GM21423 (cell line): ENCODE results near the gene UNK.
A peak's percentile ranks its signal among the peaks of the same experiment; 100 is the strongest.

Experiments
- ATAC-seq: cut with Tn5 transposase; IDR thresholded peaks from one replicate; pipeline ENCODE4 v1.9.1; 2021; ENCODE audit warnings: mild to moderate bottlenecking, moderate library complexity; ENCODE audit not compliant: unreplicated experiment

The UNK gene

GRCh38 chr17:75831032-75831571 lies 46.5 kb downstream of the UNK start:
- no peak for ATAC-seq

- no peak for ATAC-seq
These were observed 47.6 kb downstream of the UNK start for GRCh38 chr17:75832164-75832651.

DNA sequence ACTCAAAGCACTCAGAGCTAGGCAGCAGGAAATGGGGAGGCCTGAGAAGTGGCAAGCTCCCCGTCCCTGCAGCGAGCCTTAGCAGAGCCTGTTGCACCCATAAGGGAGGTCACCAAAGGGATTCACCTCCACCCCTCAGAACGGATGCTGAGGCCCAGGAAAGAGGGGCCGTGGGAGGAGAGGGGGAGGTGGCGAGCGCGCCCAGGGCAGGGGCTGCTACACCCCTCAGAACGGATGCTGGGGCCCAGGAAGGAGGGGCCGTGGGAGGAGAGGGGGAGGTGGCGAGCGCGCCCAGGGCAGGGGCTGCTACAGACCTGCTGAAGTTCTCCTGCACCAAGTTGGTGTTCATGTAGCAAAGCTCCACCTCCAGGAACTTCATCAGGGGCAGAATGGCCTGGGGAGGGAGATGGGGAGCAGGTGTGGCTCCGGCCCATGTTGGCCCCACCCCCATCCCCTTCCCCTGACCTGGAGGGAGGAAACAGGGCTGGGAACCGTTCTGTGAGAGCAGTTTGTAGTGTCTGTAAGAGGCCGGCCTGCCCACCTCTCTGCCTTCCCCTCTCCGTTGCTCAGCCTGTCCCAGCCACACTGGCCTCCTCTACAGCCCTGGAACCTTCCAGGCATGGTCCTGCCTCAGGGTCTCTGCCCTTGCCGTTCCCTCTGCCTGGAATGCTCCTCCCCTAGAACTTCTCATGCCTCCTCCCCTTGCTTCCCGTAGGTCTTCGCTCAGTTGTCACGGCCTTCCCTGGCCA lies 48.2 kb downstream of the UNK start:
- no peak for ATAC-seq

GRCh38 chr17:75834279-75834920 lies 49.8 kb downstream of the UNK start:
- ATAC-seq, result no peak

DNA sequence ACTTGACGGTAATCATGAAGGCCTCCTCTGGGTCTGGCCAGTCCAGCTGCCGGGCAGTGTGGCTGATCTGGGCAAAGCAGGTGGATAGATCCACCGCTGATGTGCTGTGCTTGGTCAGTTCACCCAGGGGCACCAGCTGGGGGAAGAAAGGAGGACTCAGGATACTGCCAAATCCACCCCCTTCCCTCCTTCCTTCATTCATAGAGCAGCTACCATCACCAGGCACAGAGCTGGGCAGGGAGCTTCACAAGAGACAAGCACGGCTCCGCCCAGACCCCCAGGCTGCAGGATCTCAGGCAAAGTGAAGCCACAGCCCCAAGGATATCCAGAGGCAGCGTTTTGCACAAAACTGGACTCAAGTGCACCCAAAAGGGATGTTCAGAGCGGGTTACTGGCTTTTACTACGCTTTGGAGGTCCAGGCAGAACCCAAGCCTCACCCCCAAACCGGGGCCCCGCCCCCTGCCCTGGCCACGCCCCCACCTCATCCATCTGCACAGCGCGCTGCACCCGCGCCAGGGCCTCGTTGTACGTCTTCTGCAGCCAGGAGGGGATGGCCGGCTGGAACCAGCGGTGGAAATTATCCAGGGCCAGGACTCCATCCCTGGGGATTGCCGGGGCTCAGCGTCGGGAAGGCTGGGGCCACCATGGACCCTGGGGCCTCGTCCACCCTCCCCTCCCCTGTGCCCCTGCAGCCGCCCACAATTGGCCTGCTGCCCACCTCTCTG lies 50.5 kb downstream of the UNK start:
- ATAC-seq, result no peak

DNA sequence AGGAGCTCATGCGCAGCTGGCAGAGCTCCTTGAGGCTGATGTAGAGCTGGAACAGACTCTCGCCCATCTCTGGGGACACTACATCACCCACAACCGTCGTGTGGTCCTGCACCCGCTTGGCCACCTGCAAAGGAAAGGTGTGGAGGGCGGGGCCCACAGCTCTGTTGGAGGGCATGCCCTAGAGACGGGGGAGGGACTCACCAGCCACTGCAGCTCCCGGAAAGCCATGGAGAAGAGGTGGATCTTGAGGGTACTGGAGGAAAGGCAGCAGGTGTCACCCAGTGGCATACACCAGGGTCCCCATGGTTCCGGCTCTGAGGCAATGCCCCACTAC lies 51.0 kb downstream of the UNK start:
- ATAC-seq, result no peak

GRCh38 chr17:75836605-75837004 lies 52.0 kb downstream of the UNK start:
- ATAC-seq, result no peak

DNA sequence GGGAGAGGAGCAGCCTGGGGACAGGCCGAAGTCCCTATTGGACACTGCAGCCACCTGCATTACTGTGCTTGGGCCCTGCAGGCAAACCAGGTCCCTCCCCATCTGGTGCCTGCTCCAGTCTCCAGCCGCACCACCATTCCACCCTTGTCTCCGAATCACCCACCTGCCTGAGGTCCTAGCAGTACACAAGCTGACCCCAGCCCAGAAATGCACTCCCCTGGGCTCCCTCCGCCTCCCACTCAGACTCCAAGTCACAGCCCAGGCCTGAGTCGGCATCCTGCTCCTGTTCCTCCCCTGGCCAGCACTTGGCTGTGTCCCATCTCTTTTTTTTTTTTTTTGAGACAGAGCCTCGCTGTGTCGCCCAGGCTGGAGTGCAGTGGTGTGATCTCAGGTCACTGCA lies 53.3 kb downstream of the UNK start:
- ATAC-seq, result no peak

DNA sequence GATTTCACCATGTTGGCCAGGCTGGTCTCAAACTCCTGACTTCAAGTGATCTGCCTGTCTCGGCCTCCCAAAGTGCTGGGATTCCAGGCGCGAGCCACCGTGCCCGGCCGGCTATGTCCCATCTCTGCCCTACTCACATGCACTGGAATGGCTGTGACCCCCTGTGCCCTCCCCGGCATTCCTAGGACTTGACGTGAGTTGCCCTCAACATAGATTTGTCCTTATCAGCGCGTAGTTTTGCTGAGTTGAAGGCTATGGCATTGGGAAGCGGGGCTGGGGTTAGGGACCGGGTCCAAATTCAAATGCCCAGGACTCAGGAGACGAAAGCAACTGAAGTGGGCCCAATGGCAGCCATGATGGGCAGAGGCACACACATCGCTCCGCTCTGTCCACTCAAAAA lies 53.8 kb downstream of the UNK start:
- no peak for ATAC-seq

DNA sequence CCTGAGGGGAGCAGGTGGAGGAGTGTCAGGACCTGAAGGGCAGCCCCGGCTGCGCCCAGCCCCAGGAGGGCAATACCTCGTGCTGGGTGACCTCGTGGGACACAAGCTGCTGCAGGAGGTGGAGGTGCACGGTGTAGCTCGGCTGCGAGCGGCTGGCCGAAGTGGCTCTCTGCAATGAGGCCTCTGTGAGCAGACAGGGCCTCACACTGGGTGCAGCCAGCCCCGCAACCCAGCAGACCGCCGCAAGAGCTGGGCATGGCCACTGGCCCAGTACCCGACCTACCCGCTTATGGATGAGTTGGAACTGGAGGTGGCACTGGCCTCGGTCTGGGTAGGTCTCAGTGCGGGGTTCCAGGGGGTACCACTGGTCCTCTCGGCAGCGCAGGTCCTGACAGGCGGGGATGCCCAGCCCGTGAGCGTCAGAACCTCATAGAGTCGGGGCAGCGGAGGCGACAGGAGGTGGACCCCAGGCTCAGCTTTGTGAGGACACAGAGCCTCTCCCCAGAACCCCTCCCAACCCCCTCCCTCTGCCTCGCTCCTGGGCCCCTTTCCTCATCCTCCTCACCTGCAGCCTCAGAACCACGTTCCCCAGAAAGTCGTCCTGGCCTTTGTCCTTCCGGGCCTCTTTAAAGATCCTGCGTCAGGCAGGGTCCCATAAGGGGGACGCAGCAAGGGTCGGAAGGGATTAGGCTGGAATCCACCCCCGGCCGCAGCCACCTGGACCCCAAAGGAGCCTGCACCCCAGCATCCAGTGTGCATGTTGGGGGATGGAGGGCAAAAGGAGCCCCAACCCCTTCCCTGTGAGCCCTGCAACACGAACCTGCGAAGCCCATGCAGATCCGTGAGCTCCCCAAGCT lies 55.6 kb downstream of the UNK start:
- ATAC-seq, result no peak

GRCh38 chr17:75840799-75841164 lies 56.2 kb downstream of the UNK start:
- ATAC-seq, result no peak

DNA sequence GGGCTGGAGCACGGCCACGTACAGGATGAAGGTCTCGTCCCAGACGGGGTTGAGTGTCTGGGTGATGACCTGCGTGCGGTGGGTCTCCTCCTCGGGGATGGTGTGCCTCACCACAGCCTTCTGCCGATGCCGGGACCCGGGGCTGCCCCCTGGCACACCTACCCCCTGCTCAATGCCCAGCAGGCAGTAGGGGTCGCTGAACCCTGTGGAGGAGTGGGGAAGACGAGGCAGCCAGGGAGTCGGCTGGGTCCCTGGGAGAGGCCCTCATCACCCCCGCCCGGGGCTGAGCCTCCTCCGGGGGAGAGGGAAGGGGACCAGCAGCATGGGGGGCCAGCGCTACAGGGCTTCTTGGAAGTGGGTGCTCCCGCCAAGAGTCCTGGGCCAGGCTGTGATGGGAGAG lies 57.8 kb downstream of the UNK start:
- ATAC-seq, result no peak

- no peak for ATAC-seq
These were observed 58.5 kb downstream of the UNK start for GRCh38 chr17:75842963-75843576.

DNA sequence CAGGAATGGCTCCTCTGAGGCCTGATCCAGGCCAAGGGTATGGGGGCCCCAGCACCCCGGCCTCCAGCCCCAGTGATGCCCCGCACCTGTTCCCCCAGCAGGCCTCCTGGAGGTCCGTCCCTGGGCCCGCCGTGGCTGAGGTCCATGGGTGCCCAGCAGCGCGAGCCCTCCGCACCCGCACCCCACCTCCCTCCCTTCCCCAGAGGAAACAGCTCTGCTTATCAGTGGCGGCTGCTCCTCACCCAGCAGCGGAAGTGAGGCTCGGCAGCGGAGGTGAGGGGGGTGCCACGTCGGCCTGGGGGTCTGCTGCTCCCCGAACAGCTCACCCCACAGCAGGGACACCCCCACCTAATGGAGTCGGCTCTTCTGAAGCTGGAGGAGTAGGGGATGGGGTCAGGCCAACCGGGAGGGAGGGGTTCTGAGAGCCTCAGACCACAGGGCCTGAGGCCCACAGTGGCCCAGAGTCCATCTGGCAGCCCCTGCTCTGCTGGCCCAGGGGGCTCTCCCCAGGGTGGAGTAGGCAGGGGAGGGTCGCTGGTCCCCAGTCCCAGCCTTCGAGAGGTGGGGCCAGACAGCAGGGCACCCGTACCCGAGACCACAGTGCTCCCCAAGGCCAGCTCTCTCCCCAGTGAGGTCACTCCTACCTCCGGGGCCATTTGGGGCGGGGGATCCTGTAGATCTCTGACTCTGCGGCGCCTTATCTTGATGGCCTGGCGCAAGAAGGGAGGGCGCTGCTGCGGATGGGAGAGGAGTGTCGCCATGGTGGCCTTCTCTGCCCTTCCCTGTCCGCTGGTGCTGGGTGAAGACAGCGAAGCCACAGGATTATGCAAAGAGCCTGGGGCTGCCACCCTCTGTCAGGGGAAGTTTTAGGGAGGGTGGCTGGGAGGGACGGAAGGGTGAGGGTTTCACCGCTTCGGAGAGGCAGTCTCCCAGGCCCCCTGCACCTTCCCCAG lies 59.2 kb downstream of the UNK start, which contains the start of gene UNC13D:
TSS of gene UNC13D (minus strand) at position 828 of the 953 bp plus-strand sequence. CDS start at position 761, 67 bp downstream.
- peak; percentile 24 for ATAC-seq

DNA sequence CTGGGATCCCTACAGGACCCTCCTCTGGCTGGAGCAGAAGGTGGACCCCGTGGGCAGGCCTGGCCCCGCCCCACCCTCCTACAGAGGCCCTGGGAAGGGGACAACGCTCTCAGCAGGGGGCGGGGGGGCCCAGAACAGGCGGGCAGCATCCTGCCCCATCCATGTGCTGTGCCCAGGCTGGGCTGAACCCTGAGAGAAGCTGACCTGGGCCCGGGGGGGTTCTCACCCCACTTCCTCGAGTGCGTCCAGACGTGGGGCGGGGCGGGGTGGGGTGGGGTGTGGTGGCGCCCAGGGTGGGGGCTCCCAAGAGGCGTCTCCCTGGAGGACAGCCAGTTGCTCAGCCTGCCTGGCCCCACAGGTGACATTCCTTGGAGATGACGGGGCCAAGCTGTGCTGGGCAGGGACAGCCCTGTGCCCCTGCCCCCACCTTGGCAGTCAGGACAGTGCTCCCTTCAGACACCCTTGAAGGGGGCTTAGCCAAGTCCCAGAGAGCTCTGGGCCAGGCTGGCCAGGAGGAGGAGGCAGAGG lies 60.0 kb downstream of the UNK start:
- ATAC-seq, result peak; percentile 8

DNA sequence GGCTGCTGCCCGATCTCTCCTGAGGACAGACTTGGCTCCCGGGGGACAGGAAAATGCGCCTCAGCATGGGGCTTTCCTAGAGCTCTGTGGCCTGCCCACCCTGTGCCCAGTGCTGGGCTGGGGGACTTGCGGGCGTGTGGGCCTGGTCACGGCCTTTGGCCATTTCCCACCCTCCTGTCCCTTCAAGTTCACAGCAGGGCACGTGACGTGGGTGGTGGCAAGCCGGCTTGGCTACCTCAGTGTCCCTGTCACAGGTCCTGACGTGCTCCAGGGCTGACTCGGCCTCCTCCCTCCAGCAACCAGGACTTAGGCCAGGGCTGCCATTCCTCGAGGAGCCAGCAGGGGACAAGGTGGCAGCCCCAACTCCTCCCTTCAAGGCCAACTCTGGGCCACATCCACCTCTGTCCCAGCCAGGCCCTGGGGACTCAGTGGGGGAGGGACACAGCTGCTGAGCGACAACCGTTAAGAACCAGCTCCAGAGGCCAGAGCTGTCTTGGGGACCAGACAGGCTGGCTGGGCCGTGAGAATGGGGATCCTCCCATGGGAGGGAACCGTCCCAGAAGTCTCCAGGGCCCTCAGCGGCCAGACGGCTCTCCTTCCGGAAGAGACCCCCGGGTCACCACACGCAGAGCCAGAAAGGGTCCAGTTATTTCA lies 60.6 kb downstream of the UNK start:
- peak; percentile 60 for ATAC-seq

GRCh38 chr17:75845933-75846691 lies 61.5 kb downstream of the UNK start:
- ATAC-seq, result no peak
